ENCODE measurements around the gene VAT1. TPM values are rescaled to one million over a fixed set of nuclear protein-coding genes. Genes with fewer than 3 reads are reported as not detected.
"Not testable (repeated sequence)": the region's sequence is repeated elsewhere in the genome, so short reads cannot be mapped to it uniquely, and the experiment has no call there.

Gene VAT1
- total RNA-seq, 1 experiment from 2014 or later = 262 TPM

DNA sequence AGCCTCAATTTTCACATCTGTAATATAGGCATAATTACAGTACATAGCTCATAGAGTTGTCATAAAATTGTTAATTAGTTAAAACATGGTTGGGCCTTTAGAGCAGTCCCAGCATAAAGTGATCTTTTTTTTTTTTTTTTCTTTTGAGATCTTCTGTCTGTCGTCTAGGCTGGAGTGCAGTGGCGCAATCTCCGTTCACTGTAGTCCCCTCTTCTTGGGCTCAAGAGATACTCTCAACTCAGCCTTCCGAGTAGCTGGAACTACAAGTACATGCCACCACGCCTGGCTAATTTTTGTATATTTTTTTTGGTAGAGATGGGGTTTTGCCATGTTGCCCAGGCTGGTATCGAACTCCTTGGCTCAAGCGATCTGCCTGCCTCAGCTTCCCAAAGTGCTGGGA, 33.9 kb upstream of the VAT1 start:
- no peak overlapping the region for H3T11ph ChIP-seq (ENCODE audit: low read length)
- no peak overlapping the region for H3K27ac ChIP-seq (ENCODE audit: insufficient read length, low read depth, low read length)
- Mint-ChIP-seq H3K9me3 (no peaks in the 10 kb centered on the region), H3K4me1 (peaks cover 4 to 7% of the 10 kb centered on the region in 2 experiments; a peak in 2 of 4 replicates), H3K27ac (no peak overlapping the region), H3K4me3 (no peak overlapping the region), H3K36me3 (ENCODE audit: insufficient read depth in 1 of 3, low read depth in 3 of 3) (peaks cover 24 to 55% (median 53%) of the 10 kb centered on the region in 3 experiments), H3K27me3 (ENCODE audit: low read depth) (no peaks in the 10 kb centered on the region)
- H3K18ac ChIP-seq (ENCODE audit: insufficient read length, low read depth, low read length) = no peak overlapping the region
- H3K4me1 ChIP-seq (ENCODE audit: insufficient read depth, low read length) = no peaks in the 10 kb centered on the region
- no peaks in the 10 kb centered on the region for H3K9me3 ChIP-seq (ENCODE audit: control insufficient read depth, low read depth, low read length)
- H3K23ac ChIP-seq (ENCODE audit: insufficient read length, low read depth, low read length) = no peak overlapping the region
- no peak overlapping the region for H2AK5ac ChIP-seq (ENCODE audit: insufficient read length, low read length)
- H4K91ac ChIP-seq (ENCODE audit: insufficient read length, low read depth, low read length) = no peak overlapping the region
- no peak overlapping the region for H2BK12ac ChIP-seq (ENCODE audit: insufficient read length, low read depth, low read length)
- H3K56ac ChIP-seq (ENCODE audit: insufficient read length, low read depth, low read length) = no peak overlapping the region
- H4K5ac ChIP-seq (ENCODE audit: insufficient read length, low read depth, low read length) = no peak overlapping the region
- H3K4me2 ChIP-seq (ENCODE audit: insufficient read depth, insufficient read length, low read length) = no peak overlapping the region
- H3K4ac ChIP-seq (ENCODE audit: low read depth, low read length) = no peak overlapping the region
- H3K79me1 ChIP-seq (ENCODE audit: insufficient read depth, low read depth, low read length, poor library complexity, severe bottlenecking) = no peaks in the 10 kb centered on the region
- no CpG with 5 or more reads among the region's 7 CpGs for WGBS (ENCODE audit: extremely low coverage, insufficient read length, low lambda C conversion rate)
- no peaks in the 10 kb centered on the region for H3K23me2 ChIP-seq (ENCODE audit: insufficient read length, low read depth, low read length, poor library complexity, severe bottlenecking)
- no peak overlapping the region for H2AFZ ChIP-seq (ENCODE audit: low read length)
- no peak overlapping the region for H2BK120ac ChIP-seq (ENCODE audit: low read depth, low read length, poor library complexity, severe bottlenecking)
- no peak for DNase-seq
- TF ChIP-seq, protein P1, sequence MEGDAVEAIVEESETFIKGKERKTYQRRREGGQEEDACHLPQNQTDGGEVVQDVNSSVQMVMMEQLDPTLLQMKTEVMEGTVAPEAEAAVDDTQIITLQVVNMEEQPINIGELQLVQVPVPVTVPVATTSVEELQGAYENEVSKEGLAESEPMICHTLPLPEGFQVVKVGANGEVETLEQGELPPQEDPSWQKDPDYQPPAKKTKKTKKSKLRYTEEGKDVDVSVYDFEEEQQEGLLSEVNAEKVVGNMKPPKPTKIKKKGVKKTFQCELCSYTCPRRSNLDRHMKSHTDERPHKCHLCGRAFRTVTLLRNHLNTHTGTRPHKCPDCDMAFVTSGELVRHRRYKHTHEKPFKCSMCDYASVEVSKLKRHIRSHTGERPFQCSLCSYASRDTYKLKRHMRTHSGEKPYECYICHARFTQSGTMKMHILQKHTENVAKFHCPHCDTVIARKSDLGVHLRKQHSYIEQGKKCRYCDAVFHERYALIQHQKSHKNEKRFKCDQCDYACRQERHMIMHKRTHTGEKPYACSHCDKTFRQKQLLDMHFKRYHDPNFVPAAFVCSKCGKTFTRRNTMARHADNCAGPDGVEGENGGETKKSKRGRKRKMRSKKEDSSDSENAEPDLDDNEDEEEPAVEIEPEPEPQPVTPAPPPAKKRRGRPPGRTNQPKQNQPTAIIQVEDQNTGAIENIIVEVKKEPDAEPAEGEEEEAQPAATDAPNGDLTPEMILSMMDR (conservative IDR thresholded peaks at IDR 0.05) = no peak
- no peak overlapping the region for H3K9ac ChIP-seq (ENCODE audit: extremely low read depth, insufficient read length, low read length)
- H4K8ac ChIP-seq (replicated peaks; ENCODE audit: insufficient read length, low read depth, low read length) = no peak overlapping the region
- H3K27me3 ChIP-seq (ENCODE audit: insufficient read depth, low read length) = no peaks in the 10 kb centered on the region
- H2BK15ac ChIP-seq (ENCODE audit: low read depth, low read length) = no peak overlapping the region
- H3K14ac ChIP-seq (ENCODE audit: insufficient read depth, low read length) = no peak overlapping the region
- H4K20me1 ChIP-seq (ENCODE audit: control insufficient read depth, insufficient read depth, insufficient read length) = no peaks in the 10 kb centered on the region
- H2BK20ac ChIP-seq (ENCODE audit: low read depth, low read length, poor library complexity, severe bottlenecking) = no peak overlapping the region
- no peak overlapping the region for H2BK5ac ChIP-seq (ENCODE audit: insufficient read length, low read length)
- H3K79me2 ChIP-seq (ENCODE audit: insufficient read depth, low read length) = no peaks in the 10 kb centered on the region

DNA sequence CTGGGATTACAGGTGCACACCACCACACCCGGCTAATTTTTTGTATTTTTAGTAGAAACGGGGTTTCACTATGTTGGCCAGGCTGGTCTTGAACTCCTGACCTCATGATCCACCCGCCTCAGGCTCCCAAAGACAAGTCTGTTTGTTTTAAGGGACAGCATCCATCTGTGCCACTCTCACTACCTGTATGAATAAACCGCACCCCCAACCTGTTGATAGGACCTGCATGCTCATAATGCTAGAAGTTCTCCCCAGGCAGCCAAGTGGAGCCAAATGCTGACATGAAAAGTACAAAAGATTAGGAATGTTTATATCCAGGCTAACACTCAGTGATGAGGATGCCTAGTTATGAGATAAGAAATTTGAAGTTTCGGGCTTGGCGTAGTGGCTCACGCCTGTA, 30.8 kb upstream of the VAT1 start:
- H3K27me3 Mint-ChIP-seq (ENCODE audit: low read depth); H3K27me3 ChIP-seq (ENCODE audit: insufficient read depth, low read length); H2AFZ ChIP-seq (ENCODE audit: low read length); H3K4me1 ChIP-seq (ENCODE audit: insufficient read depth, low read length); H3K4me3 Mint-ChIP-seq; H4K91ac ChIP-seq (ENCODE audit: insufficient read length, low read depth, low read length); DNase-seq; H2BK20ac ChIP-seq (ENCODE audit: low read depth, low read length, poor library complexity, severe bottlenecking); H3K4me2 ChIP-seq (ENCODE audit: insufficient read depth, insufficient read length, low read length); H3K9me3 Mint-ChIP-seq; H3K14ac ChIP-seq (ENCODE audit: insufficient read depth, low read length); H3K9ac ChIP-seq (ENCODE audit: extremely low read depth, insufficient read length, low read length); H3K23me2 ChIP-seq (ENCODE audit: insufficient read length, low read depth, low read length, poor library complexity, severe bottlenecking); H3K56ac ChIP-seq (ENCODE audit: insufficient read length, low read depth, low read length); H4K20me1 ChIP-seq (ENCODE audit: control insufficient read depth, insufficient read depth, insufficient read length); H3K4me1 Mint-ChIP-seq; H3T11ph ChIP-seq (ENCODE audit: low read length); H3K27ac Mint-ChIP-seq; H2BK15ac ChIP-seq (ENCODE audit: low read depth, low read length); H3K23ac ChIP-seq (ENCODE audit: insufficient read length, low read depth, low read length); H2BK120ac ChIP-seq (ENCODE audit: low read depth, low read length, poor library complexity, severe bottlenecking); H3K4ac ChIP-seq (ENCODE audit: low read depth, low read length); H2AK5ac ChIP-seq (ENCODE audit: insufficient read length, low read length); H4K8ac ChIP-seq (replicated peaks; ENCODE audit: insufficient read length, low read depth, low read length); H3K9me3 ChIP-seq (ENCODE audit: control insufficient read depth, low read depth, low read length); H3K27ac ChIP-seq (ENCODE audit: insufficient read length, low read depth, low read length); H4K5ac ChIP-seq (ENCODE audit: insufficient read length, low read depth, low read length); H3K18ac ChIP-seq (ENCODE audit: insufficient read length, low read depth, low read length); H3K79me1 ChIP-seq (ENCODE audit: insufficient read depth, low read depth, low read length, poor library complexity, severe bottlenecking); H2BK5ac ChIP-seq (ENCODE audit: insufficient read length, low read length); H2BK12ac ChIP-seq (ENCODE audit: insufficient read length, low read depth, low read length); H3K79me2 ChIP-seq (ENCODE audit: insufficient read depth, low read length): not testable (repeated sequence)
- peaks cover 22 to 64% (median 60%) of the 10 kb centered on the region in 3 experiments for H3K36me3 Mint-ChIP-seq (ENCODE audit: insufficient read depth in 1 of 3, low read depth in 3 of 3)
- no CpG with 5 or more reads among the region's 7 CpGs for WGBS (ENCODE audit: extremely low coverage, insufficient read length, low lambda C conversion rate)

Data from H9 (cell line).